IMR-90 (cell line): ENCODE measurements around the gene TNFRSF25. TPM values are rescaled to one million over a fixed set of nuclear protein-coding genes. Genes with fewer than 3 reads are reported as not detected.
A peak's percentile ranks its signal among the peaks of the same experiment; 100 is the strongest.

Source experiments
- ATAC-seq: fragments of 200-7000 bp; cut with Tn5 transposase; 2 replicates; pipeline ENCODE4 v1.9.1; 2020; ENCODE audit warnings: low read depth, mild to moderate bottlenecking, moderate library complexity
- BruUV-seq: library from RNA; stranded (reverse); fragments of 400-500 nt; replicated peaks from 2 replicates; lab custom pipeline; 2021; lab: Mats Ljungman, UMichigan
- CTCF ChIA-PET: fragments of 300-600 bp; formaldehyde crosslinking; extraction: SDS; loops from one replicate; lab custom pipeline; 2021; ENCODE audit warnings: antibody characterized with exemption; lab: Yijun Ruan, JAX
- POLR2A ChIA-PET: fragments of 300-600 bp; sonication (Branson Sonifier 250); formaldehyde crosslinking; loops from one replicate; lab custom pipeline; 2022; ENCODE audit warnings: antibody characterized with exemption; ENCODE audit not compliant: unreplicated experiment; lab: Charles Lee
- DNase-seq: peaks from one replicate; pipeline ENCODE4 v3.0.0; 2013
- H2AFZ ChIP-seq: replicated peaks from 2 replicates; pipeline ENCODE3; 2013; ENCODE audit warnings: low read length, mild to moderate bottlenecking; ENCODE audit not compliant: poor library complexity
- H2AK5ac ChIP-seq: 2 replicates; pipeline ENCODE4 v1.6.1; 2013; ENCODE audit warnings: low read depth, low read length, inconsistent platforms
- H2AK9ac ChIP-seq: replicated peaks from 2 replicates; pipeline ENCODE3; 2013; ENCODE audit warnings: mild to moderate bottlenecking, low read depth, low read length, moderate library complexity; ENCODE audit not compliant: poor library complexity
- H2BK120ac ChIP-seq: 2 replicates; pipeline ENCODE4 v1.6.1; 2013; ENCODE audit warnings: low read depth, low read length, inconsistent platforms
- H2BK15ac ChIP-seq: 3 replicates; pipeline ENCODE4 v1.6.1; 2013; ENCODE audit warnings: low read depth, low read length, inconsistent platforms
- H2BK20ac ChIP-seq: 2 replicates; pipeline ENCODE4 v1.6.1; 2013; ENCODE audit warnings: low read depth, mild to moderate bottlenecking, inconsistent platforms, low read length, moderate library complexity
- H2BK5ac ChIP-seq: 2 replicates; pipeline ENCODE4 v1.6.1; 2013; ENCODE audit warnings: mild to moderate bottlenecking, low read depth, low read length, inconsistent platforms; ENCODE audit not compliant: poor library complexity, severe bottlenecking
- H3K14ac ChIP-seq: replicated peaks from 2 replicates; pipeline ENCODE4 v1.6.1; 2013; ENCODE audit warnings: low read depth, low read length, inconsistent platforms
- H3K18ac ChIP-seq: 2 replicates; pipeline ENCODE4 v1.6.1; 2013; ENCODE audit warnings: low read depth, low read length, control low read depth
- H3K23ac ChIP-seq: 2 replicates; pipeline ENCODE4 v1.6.1; 2013; ENCODE audit warnings: low read depth, low read length, inconsistent platforms
- H3K27ac ChIP-seq: 2 replicates; pipeline ENCODE4 v1.5.1; 2013; ENCODE audit warnings: mild to moderate bottlenecking, control low read depth, low read length; ENCODE audit not compliant: insufficient read depth
- H3K27me3 ChIP-seq: 2 replicates; pipeline ENCODE4 v1.6.1; 2013; ENCODE audit warnings: low read length; ENCODE audit not compliant: control insufficient read depth, insufficient read depth
- H3K36me3 ChIP-seq: 2 replicates; pipeline ENCODE4 v1.6.1; 2013; ENCODE audit warnings: low read length, mixed read lengths; ENCODE audit not compliant: control insufficient read depth, insufficient read depth
- H3K4ac ChIP-seq: 2 replicates; pipeline ENCODE4 v1.6.1; 2013; ENCODE audit warnings: low read depth, low read length, inconsistent platforms
- H3K4me1 ChIP-seq: 2 replicates; pipeline ENCODE4 v1.6.1; 2013; ENCODE audit warnings: low read length, mixed read lengths; ENCODE audit not compliant: control insufficient read depth, insufficient read depth
- H3K4me2 ChIP-seq: 2 replicates; pipeline ENCODE4 v1.6.1; 2013; ENCODE audit warnings: low read depth, mild to moderate bottlenecking, control low read depth, low read length, moderate library complexity
- H3K4me3 ChIP-seq: 2 replicates; pipeline ENCODE4 v1.5.1; 2013; ENCODE audit warnings: low read depth, mild to moderate bottlenecking, control low read depth, low read length, moderate library complexity; ENCODE audit not compliant: insufficient read depth
- H3K56ac ChIP-seq: 2 replicates; pipeline ENCODE4 v1.6.1; 2013; ENCODE audit warnings: low read length, inconsistent platforms; ENCODE audit not compliant: insufficient read depth; ENCODE audit errors: extremely low read depth
- H3K79me1 ChIP-seq, 2 experiments: 2 replicates each; pipeline ENCODE4 v1.6.1; 2013; ENCODE audit warnings: low read length in 2 of 2, inconsistent platforms in 1 of 2, low read depth in 1 of 2
- H3K9ac ChIP-seq: 2 replicates; pipeline ENCODE4 v1.6.1; 2013; ENCODE audit warnings: low read depth, low read length, control low read depth
- H3K9me1 ChIP-seq: 2 replicates; pipeline ENCODE4 v1.6.1; 2013; ENCODE audit warnings: low read length, inconsistent platforms; ENCODE audit not compliant: insufficient read depth
- H3K9me3 ChIP-seq: 2 replicates; pipeline ENCODE4 v1.6.1; 2013; ENCODE audit warnings: low read length; ENCODE audit not compliant: control insufficient read depth, insufficient read depth
- H4K20me1 ChIP-seq: 2 replicates; pipeline ENCODE4 v1.6.1; 2013; ENCODE audit warnings: low read length, inconsistent platforms; ENCODE audit not compliant: insufficient read depth
- H4K5ac ChIP-seq: 2 replicates; pipeline ENCODE4 v1.6.1; 2013; ENCODE audit warnings: mild to moderate bottlenecking, low read depth, low read length, control low read depth
- H4K8ac ChIP-seq, 2 experiments: 2 replicates each; pipeline ENCODE4 v1.6.1; 2013; ENCODE audit warnings: low read depth in 2 of 2, low read length in 2 of 2, control low read depth in 1 of 2, inconsistent platforms in 1 of 2
- H4K91ac ChIP-seq: 2 replicates; pipeline ENCODE4 v1.6.1; 2013; ENCODE audit warnings: low read depth, low read length, inconsistent platforms; ENCODE audit not compliant: insufficient read depth
- CHD1 ChIP-seq: IDR thresholded peaks from 2 replicates; pipeline ENCODE4 v1.6.1; 2012; ENCODE audit warnings: low read depth, low read length, improper control_type of control experiment
- FOS ChIP-seq: fragments of 150-350 bp; IDR thresholded peaks from 2 replicates; pipeline ENCODE4 v1.6.1; 2016; ENCODE audit warnings: low read depth, low read length
- MAZ ChIP-seq: IDR thresholded peaks from 2 replicates; pipeline ENCODE4 v1.6.1; 2012; ENCODE audit warnings: low read depth, mild to moderate bottlenecking, low read length, improper control_type of control experiment, moderate library complexity, borderline replicate concordance
- MXI1 ChIP-seq: IDR thresholded peaks from 2 replicates; pipeline ENCODE4 v1.6.1; 2012; ENCODE audit warnings: low read depth, mild to moderate bottlenecking, low read length, moderate library complexity, borderline replicate concordance
- POLR2A ChIP-seq: IDR thresholded peaks from 2 replicates; pipeline ENCODE4 v1.6.1; 2012; ENCODE audit warnings: mild to moderate bottlenecking, low read depth, low read length
- RAD21 ChIP-seq: IDR thresholded peaks from 2 replicates; pipeline ENCODE4 v1.6.1; 2012; ENCODE audit warnings: low read length, improper control_type of control experiment
- SMC3 ChIP-seq: fragments of 150-350 bp; IDR thresholded peaks from 2 replicates; pipeline ENCODE4 v1.6.1; 2016; ENCODE audit warnings: low read depth, mild to moderate bottlenecking, antibody characterized with exemption, low read length, moderate library complexity
- WGBS, 2 experiments: methylation state at CpG; one replicate each; pipeline versions ENCODE4 v1.1.5 to v1.1.7; 2013; ENCODE audit warnings: missing lambda C conversion rate in 2 of 2; ENCODE audit not compliant: insufficient read length in 1 of 2; ENCODE audit errors: extremely low coverage in 2 of 2; 5-methylcytosine and 5-hydroxymethylcytosine counted together
- dilution Hi-C: fragments of 300-500 bp; cut with HindIII; formaldehyde crosslinking; loops from one replicate; pipeline ENCODE4 v1.14.3; 2018; ENCODE audit warnings: low sequenced_read_pairs; ENCODE audit not compliant: unreplicated experiment
- in situ Hi-C: fragments of 300-500 bp; cut with MboI; formaldehyde crosslinking; loops from 3 replicates; pipeline ENCODE4 v1.14.3; 2019; ENCODE audit warnings: low sequenced_read_pairs, inconsistent platforms, mixed read lengths
- intact Hi-C: fragments of 100-400 bp; cut with micrococcal nuclease; formaldehyde crosslinking; loops from 2 replicates; pipeline ENCODE4 v1.10.0; 2022
- polyA plus RNA-seq, 3 experiments: library from polyadenylated mRNA; depleted of rRNA; stranded (reverse); fragments of >200 nt; gene quantifications; 2 replicates each; pipeline ENCODE4 v1.2.3, GENCODE V29; 2012; ENCODE audit warnings: low replicate concordance in 1 of 3
- total RNA-seq: library from RNA; depleted of rRNA; stranded (reverse); fragments of >200 nt; gene quantifications from 2 replicates; pipeline ENCODE4 v1.2.3, GENCODE V29; 2012
- TF ChIP-seq, protein P1 (sequence below): fragments of 150-350 bp; IDR thresholded peaks from 2 replicates; pipeline ENCODE4 v1.6.1; 2017; ENCODE audit warnings: mild to moderate bottlenecking, antibody characterized with exemption, low read length, low read depth
- TF ChIP-seq, protein P2 (sequence below): conservative IDR thresholded peaks from 2 replicates; pipeline ENCODE4 v1.5.1; 2012; ENCODE audit warnings: mild to moderate bottlenecking, low read depth, low read length, improper control_type of control experiment

TNFRSF25 gene
- total and polyA plus RNA-seq, 2 of the 4 experiments (the other 2 are of a cell fraction): 1.3 to 11.2 TPM

DNA sequence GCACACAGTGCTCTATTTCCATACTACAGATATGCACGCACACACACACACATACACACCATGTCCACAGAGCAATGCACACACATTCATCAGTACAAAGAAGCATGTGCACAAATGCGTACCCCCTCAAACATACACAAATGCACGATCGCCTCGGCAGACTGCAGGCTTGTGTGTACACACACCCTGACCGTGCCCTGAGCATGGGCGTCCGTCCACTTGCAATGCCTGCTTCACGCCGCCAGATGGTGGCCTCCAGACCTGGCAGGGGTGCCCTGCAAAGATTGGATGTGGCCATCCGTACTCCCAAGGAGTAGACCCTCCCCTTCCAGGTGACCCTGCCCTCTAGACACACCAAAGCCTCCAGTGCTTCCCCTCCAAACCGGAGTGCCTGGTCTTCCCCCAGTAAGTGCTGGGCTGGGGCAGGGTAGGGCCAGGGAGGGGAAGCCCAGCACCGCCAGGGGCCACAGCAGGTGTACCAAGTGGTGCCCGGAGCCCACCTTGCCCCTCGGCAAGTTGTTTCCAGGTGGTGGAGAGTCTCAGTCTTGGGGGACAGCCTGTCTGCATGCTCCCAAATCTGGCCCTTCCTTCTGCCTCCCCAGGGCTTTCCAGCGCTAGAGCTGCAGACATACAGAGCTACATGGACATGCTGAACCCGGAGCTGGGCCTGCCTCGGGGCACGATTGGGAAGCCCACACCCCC, 20.8 kb downstream of the TNFRSF25 start:
- Histone ChIP-seq H3K56ac (no peak overlapping the region), H3K4me1 (peaks cover 1% of the 10 kb centered on the region; the same call in 1 of the 2 replicates), H3K9me1 (no peaks in the 10 kb centered on the region; the same call in 1 of the 2 replicates), H3K27me3 (peaks cover 66% of the 10 kb centered on the region), H3K18ac (no peak overlapping the region), H4K8ac (no peak overlapping the region), H3K23ac (no peak overlapping the region), H3K36me3 (no peaks in the 10 kb centered on the region), H4K91ac (no peak overlapping the region), H3K4me2 (no peak overlapping the region), H2AFZ (no peak overlapping the region), H4K5ac (no peak overlapping the region), H2AK9ac (no peak overlapping the region), H2BK5ac (no peak overlapping the region), H3K4me3 (no peak overlapping the region), H3K9ac (no peak overlapping the region), H3K79me1 (no peaks in the 10 kb centered on the region), H3K14ac (no peak overlapping the region), H2AK5ac (no peak overlapping the region), H3K9me3 (no peaks in the 10 kb centered on the region), H3K4ac (no peak overlapping the region), H2BK15ac (no peak overlapping the region), H2BK120ac (no peak overlapping the region), H3K27ac (no peak overlapping the region), H2BK20ac (no peak overlapping the region), H4K20me1 (no peaks in the 10 kb centered on the region)
- WGBS, 2 experiments: 75% methylated on average over 2 of the region's 19 CpGs; no CpG with 5 or more reads in 1 of the 2 experiments
- in situ Hi-C loops (no loop called here), dilution Hi-C loops (no loop called here), intact Hi-C loops (no loop called here)
- ChIA-PET CTCF (no interaction called here), POLR2A (no interaction called here)
- TF ChIP-seq POLR2A: no peak
- TF ChIP-seq, protein P1, sequence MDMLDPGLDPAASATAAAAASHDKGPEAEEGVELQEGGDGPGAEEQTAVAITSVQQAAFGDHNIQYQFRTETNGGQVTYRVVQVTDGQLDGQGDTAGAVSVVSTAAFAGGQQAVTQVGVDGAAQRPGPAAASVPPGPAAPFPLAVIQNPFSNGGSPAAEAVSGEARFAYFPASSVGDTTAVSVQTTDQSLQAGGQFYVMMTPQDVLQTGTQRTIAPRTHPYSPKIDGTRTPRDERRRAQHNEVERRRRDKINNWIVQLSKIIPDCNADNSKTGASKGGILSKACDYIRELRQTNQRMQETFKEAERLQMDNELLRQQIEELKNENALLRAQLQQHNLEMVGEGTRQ: no peak
- no peak for TF ChIP-seq MAZ
- no peak for TF ChIP-seq FOS
- peak; percentile 38 for TF ChIP-seq RAD21
- TF ChIP-seq, protein P2, sequence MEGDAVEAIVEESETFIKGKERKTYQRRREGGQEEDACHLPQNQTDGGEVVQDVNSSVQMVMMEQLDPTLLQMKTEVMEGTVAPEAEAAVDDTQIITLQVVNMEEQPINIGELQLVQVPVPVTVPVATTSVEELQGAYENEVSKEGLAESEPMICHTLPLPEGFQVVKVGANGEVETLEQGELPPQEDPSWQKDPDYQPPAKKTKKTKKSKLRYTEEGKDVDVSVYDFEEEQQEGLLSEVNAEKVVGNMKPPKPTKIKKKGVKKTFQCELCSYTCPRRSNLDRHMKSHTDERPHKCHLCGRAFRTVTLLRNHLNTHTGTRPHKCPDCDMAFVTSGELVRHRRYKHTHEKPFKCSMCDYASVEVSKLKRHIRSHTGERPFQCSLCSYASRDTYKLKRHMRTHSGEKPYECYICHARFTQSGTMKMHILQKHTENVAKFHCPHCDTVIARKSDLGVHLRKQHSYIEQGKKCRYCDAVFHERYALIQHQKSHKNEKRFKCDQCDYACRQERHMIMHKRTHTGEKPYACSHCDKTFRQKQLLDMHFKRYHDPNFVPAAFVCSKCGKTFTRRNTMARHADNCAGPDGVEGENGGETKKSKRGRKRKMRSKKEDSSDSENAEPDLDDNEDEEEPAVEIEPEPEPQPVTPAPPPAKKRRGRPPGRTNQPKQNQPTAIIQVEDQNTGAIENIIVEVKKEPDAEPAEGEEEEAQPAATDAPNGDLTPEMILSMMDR: peak; percentile 50
- no peak for TF ChIP-seq CHD1
- no peak for TF ChIP-seq MXI1
- peak; percentile 43 for TF ChIP-seq SMC3
- DNase-seq (peak; percentile 15), ATAC-seq (peak; percentile 54)
- no TSS peak for BruUV-seq
